Esophagus squamous epithelium (tissue), 5 donors: Measurements from ENCODE around the gene OR4D10. TPM values are rescaled to one million over a fixed set of nuclear protein-coding genes. Genes with fewer than 3 reads are reported as not detected.

Experiments
- DNase-seq: peaks from one replicate; lab custom pipeline; 2025; lab: John Stamatoyannopoulos, UW
- H3K27ac ChIP-seq, 4 donors: fragments of 200-600 bp; sonication (generic); one replicate each; pipeline ENCODE4 v1.5.1; 2016 to 2019; ENCODE audit warnings: mild to moderate bottlenecking in 1 of 4
- H3K27me3 ChIP-seq, 4 donors: fragments of 200-600 bp; sonication (generic); 1 replicate in 3 of 4; 2 replicates in 1 of 4; pipeline versions ENCODE4 v1.5.1 to v1.6.0; 2017 to 2021; ENCODE audit warnings: antibody characterized with exemption in 1 of 4
- H3K36me3 ChIP-seq, 3 donors: fragments of 200-600 bp; sonication (generic); one replicate each; pipeline ENCODE4 v1.5.1; 2016 to 2019
- H3K4me1 ChIP-seq, 3 donors: fragments of 200-600 bp; sonication (generic); one replicate each; pipeline ENCODE4 v1.5.1; 2017 to 2019
- H3K4me3 ChIP-seq, 4 donors: fragments of 200-600 bp; sonication (generic); 1 replicate in 3 of 4; 2 replicates in 1 of 4; pipeline ENCODE4 v1.5.1; 2016 to 2019; ENCODE audit warnings: mild to moderate bottlenecking in 2 of 4, moderate library complexity in 1 of 4
- H3K9me3 ChIP-seq, 3 donors: fragments of 200-600 bp; sonication (generic); one replicate each; pipeline ENCODE4 v1.5.1; 2016 to 2019
- CTCF ChIP-seq, 6 experiments: fragments of 450-650 bp in 4 of 6; fragments of 200-600 bp in 2 of 6; sonication (generic) in 2 of 6; IDR thresholded peaks; one replicate each; pipeline ENCODE4 v1.5.1; 2016 to 2019; ENCODE audit warnings: antibody characterized with exemption in 6 of 6, mild to moderate bottlenecking in 4 of 6, moderate library complexity in 4 of 6
- POLR2A ChIP-seq, 4 donors: fragments of 450-650 bp; IDR thresholded peaks; one replicate each; pipeline ENCODE4 v1.6.1; 2017; ENCODE audit warnings: antibody characterized with exemption in 4 of 4, mild to moderate bottlenecking in 4 of 4, moderate library complexity in 3 of 4
- WGBS, 2 donors: methylation state at CpG; one replicate each; pipeline ENCODE4 v1.1.5; 2018; 5-methylcytosine and 5-hydroxymethylcytosine counted together
- intact Hi-C: fragments of 100-400 bp; cut with DNase I; formaldehyde crosslinking; loops from one replicate; pipeline ENCODE4 v1.15.0; 2022
- total RNA-seq, 4 donors: library from RNA; depleted of rRNA; stranded (reverse); fragments of >200 nt; gene quantifications; one replicate each; pipeline ENCODE4 v1.1.0, GENCODE V29; 2016
- donor health status: DM: yes; HTN: yes; CAD: no.

OR4D10 gene
- total RNA-seq, 4 donors from 2014 or later, result not detected

DNA sequence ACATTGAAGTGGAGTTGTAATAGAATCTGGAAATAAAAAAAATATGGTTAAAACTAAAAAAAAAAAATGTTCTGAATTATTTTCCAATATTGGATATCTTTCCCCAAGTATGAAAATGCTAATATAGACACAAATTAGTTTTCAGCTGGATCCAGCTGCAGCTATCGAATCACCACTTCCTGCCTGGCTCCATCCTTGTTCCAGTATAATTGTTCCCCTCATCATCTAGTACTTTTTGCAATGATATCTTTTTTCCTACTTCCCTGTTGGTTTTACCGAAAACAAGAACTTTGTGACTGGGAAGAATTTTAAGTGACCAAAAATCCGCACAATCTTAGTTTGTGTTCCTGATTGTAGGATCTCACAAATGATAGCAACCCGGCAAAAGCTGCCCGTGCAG is 47.6 kb downstream of the OR4D10 start:
- H3K27me3 ChIP-seq, result no peaks in the 10 kb centered on the region
- H3K27ac ChIP-seq, result no peak overlapping the region
- H3K9me3 ChIP-seq, result no peaks in the 10 kb centered on the region
- no peaks in the 10 kb centered on the region for H3K4me1 ChIP-seq
- no peak for DNase-seq
- TF ChIP-seq POLR2A (IDR thresholded peaks at IDR 0.05) (no peak), CTCF (IDR thresholded peaks at IDR 0.05) (no peak)
- no peak overlapping the region for H3K4me3 ChIP-seq
- intact Hi-C loops, result no loop called here
- no peaks in the 10 kb centered on the region for H3K36me3 ChIP-seq
- 74 to 85% methylated on average over 5 of the region's 5 CpGs for WGBS, 2 donors

DNA sequence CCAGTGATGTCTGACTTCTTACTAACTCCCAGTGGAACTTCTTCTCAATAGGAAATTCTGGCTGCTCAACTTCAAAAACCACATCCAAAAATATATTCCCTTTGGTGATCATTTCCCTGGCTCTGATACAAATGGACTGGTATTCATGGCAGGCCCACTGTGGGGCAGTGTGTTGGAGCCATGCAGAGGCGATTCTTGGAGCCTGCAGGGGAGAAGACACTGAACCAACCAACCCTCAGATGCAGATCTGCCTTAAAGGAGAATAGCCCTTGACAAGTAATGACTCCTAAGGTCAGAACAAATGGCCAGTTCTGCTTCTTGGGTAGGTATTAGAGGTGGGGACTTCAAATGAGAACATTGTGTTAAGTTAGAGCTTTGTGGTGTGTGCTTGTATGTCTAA is 50.4 kb downstream of the OR4D10 start:
- Histone ChIP-seq H3K9me3 (no peaks in the 10 kb centered on the region), H3K36me3 (no peaks in the 10 kb centered on the region), H3K4me3 (no peak overlapping the region), H3K4me1 (no peaks in the 10 kb centered on the region), H3K27me3 (no peaks in the 10 kb centered on the region), H3K27ac (no peak overlapping the region)
- no peak for DNase-seq
- TF ChIP-seq CTCF (IDR thresholded peaks at IDR 0.05) (no peak), POLR2A (IDR thresholded peaks at IDR 0.05) (no peak)
- intact Hi-C loops, result no loop called here
- 0% methylated on average over 1 of the region's 1 CpG; no CpG with 5 or more reads in 1 of the 2 donors for WGBS, 2 donors

- intact Hi-C loops, result no loop called here
- TF ChIP-seq POLR2A (IDR thresholded peaks at IDR 0.05), result no peak
- no peak for TF ChIP-seq CTCF (IDR thresholded peaks at IDR 0.05)
- DNase-seq, result no peak
Observed at GRCh38 chr11:59528711-59529110, 55.6 kb downstream of the OR4D10 start.

More at GRCh38 chr11:59528711-59529110, 55.6 kb downstream of the OR4D10 start:
- Histone ChIP-seq H3K4me3 (no peak overlapping the region), H3K4me1 (no peaks in the 10 kb centered on the region), H3K9me3 (no peaks in the 10 kb centered on the region), H3K36me3 (no peaks in the 10 kb centered on the region), H3K27ac (no peak overlapping the region), H3K27me3 (no peaks in the 10 kb centered on the region)
- 44 to 53% methylated on average over 7 of the region's 7 CpGs for WGBS, 2 donors

Other genes with a start within 250 kb of the OR4D10 start
- gene OR5AN1, start 114.4 kb upstream of the OR4D10 start, total RNA-seq, result not detected
- not detected for gene OR5A2, start 46.9 kb upstream of the OR4D10 start, total RNA-seq
- gene OR5A1, start 36.8 kb upstream of the OR4D10 start, total RNA-seq, result not detected
- not detected for gene OR4D6, start 16.4 kb upstream of the OR4D10 start, total RNA-seq
- not detected for gene OR4D11, start 30.3 kb downstream of the OR4D10 start, total RNA-seq
- not detected for gene OR4D9, start 38.2 kb downstream of the OR4D10 start, total RNA-seq
- gene OSBP, start 142.5 kb downstream of the OR4D10 start, total RNA-seq, result 10 to 100 TPM; 19.4 to 28.8 (median 23.3) TPM
- 10 to 100 TPM; 11.2 to 17.9 (median 15.3) TPM for gene PATL1, start 195.7 kb downstream of the OR4D10 start, total RNA-seq
- gene OR10V1, start 240.5 kb downstream of the OR4D10 start, total RNA-seq, result not detected